Measurements from ENCODE around the gene PCNP.
"Not testable (repeated sequence)": the region's sequence is repeated elsewhere in the genome, so short reads cannot be mapped to it uniquely, and the experiment has no call there.

PCNP gene

DNA sequence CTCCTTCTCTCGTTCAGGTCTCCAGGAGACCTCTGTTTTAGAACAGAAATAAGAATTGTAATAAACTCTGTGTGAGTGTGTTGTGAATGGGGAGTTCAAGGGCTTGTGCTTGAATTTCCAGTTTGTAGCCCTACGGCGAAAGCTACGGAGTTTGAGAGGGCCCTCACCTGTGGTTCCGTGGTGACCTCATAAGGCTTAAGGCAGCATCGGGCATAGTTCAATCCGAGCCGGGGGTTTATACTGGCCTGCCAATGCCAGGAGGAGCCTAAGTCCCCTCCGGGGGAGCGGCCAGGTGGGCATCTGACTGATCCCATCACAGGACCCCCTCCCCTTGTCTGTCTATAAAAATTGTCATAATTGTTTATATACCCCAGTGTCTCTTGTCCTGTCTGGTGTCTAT lies 59.2 kb downstream of the PCNP start:
- Mint-ChIP-seq H3K27me3 (no peaks in the 10 kb centered on the region), H3K9me3 (no peaks in the 10 kb centered on the region), H3K36me3 (peaks cover 0 to under 1% of the 10 kb centered on the region in 2 donors), H3K4me3 (no peak overlapping the region), H3K4me1 (peaks cover 4 to 13% of the 10 kb centered on the region in 2 donors), H3K27ac (no peak overlapping the region)
- ATAC-seq (replicated peaks) (no peak), DNase-seq (no peak)

DNA sequence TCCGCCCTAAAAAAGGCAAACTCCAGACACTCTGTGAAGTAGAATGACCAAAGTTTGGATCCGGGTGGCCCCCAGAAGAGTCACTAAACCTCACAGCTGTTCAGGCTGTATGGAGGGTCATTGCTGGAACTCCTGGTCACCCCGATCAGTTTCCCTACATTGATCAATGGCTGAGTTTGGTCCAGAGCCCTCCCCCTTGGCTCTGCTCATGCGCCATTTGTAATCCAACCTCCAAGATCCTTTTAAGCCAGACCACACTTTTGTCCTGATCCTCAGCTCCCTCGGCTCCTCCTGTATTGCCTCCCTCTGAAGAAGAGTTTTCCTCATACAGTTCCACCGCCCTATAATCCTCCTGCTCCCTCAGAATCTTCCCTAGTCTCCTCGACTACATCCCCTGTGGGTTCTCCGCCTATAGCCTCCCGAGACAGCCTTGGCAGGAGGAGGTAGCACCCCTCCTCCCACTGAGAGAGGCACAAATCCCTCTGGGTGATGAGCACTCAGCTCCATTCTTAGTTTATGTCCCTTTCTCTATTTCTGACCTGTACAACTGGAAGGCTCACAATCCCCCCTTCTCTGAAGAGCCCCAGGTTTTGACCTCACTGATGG lies 60.7 kb downstream of the PCNP start:
- Mint-ChIP-seq H3K27ac (no peak overlapping the region), H3K27me3 (no peaks in the 10 kb centered on the region), H3K4me3 (no peak overlapping the region), H3K36me3 (peaks cover 0 to 3% of the 10 kb centered on the region in 2 donors), H3K4me1 (peaks cover 2 to 9% of the 10 kb centered on the region in 2 donors), H3K9me3 (no peaks in the 10 kb centered on the region)
- ATAC-seq (replicated peaks) (no peak), DNase-seq (no peak)

DNA sequence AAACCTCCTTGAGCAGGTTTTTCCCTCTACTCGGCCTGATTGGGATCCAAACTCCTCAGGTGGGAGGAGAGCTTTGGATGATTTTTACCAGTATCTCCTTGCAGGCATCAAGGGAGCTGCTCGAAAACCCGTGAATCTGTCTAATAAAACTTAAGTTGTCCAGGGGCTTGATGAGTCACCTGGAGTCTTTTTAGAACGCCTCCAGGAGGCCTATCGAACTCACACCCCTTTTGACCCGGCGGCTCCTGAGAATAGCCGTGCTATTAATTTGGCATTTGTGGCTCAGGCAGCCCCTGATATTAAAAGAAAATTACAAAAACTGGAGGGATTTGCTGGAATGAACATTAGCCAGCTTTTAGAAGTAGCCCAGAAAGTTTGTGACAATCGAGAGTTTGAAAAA lies 61.4 kb downstream of the PCNP start:
- Mint-ChIP-seq H3K9me3 (no peaks in the 10 kb centered on the region), H3K4me3 (no peak overlapping the region), H3K27ac (no peak overlapping the region), H3K27me3 (no peaks in the 10 kb centered on the region), H3K36me3 (peaks cover 0 to 3% of the 10 kb centered on the region in 2 donors), H3K4me1 (peaks cover 2 to 9% of the 10 kb centered on the region in 2 donors)
- DNase-seq (no peak), ATAC-seq (replicated peaks) (no peak)

DNA sequence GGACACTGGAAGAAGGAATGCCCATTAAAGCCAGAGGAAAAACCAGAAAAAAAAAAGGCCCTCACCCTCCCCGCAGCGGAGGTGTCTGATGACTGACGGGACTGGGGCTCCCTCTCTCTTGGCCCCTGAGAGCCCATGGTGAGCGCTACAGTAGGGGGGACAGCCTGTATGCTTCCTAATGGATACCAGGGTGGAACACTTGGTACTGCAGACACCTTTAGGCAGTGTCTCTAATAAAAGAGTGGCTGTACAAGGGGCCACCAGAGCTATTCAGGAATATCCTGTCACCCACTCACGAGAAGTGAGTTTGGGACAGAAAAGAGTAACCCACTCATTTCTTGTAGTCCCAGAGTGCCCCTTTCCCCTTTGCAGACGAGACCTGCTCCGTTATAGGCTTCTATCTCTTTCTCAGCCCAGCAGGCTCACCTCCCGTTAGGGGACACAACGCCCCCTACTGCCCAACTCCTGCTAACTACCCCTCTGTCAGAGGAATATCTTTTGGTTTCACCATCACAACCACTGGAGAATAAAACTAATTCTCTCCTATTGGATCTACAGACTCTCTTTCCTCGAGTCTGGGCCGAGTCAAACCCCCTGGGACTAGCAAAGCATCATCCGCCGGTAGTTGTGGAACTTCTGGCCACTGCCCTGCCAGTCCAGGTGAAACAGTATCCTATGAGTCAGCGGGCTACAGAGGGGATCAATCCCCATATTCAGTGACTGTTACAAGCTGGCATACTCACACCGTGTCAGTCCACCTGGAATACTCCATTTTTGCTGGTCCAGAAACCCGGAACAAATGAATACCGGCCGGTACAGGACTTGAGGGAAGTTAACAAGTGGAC lies 62.2 kb downstream of the PCNP start:
- H3K4me3 Mint-ChIP-seq: no peak overlapping the region
- DNase-seq: peak; percentile 28
- peak overlapping the region; percentile 47 for H3K27ac Mint-ChIP-seq
- peaks cover 2 to 9% of the 10 kb centered on the region in 2 donors for H3K4me1 Mint-ChIP-seq
- ATAC-seq (replicated peaks): peak; percentile 92 to 95
- no peaks in the 10 kb centered on the region for H3K9me3 Mint-ChIP-seq
- no peaks in the 10 kb centered on the region for H3K27me3 Mint-ChIP-seq
- peaks cover 0 to 3% of the 10 kb centered on the region in 2 donors for H3K36me3 Mint-ChIP-seq

DNA sequence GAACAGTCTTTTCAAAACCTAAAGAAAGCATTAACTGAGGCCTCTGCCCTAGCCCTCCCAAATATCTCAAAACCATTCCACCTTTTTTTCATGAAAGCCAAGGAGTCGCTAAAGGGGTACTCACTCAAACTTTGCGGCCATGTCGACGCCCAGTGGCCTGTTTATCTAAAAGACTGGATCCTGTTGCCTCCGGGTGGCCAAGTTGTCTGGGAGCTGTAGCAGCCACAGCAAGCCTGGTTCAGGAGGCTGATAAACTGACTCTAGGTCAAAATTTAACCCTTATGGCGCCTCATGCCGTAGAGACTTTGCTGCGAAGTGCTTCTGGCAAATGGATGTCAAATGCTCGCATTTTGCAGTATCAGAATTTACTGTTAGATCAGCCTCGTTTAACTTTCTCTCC lies 63.5 kb downstream of the PCNP start:
- ATAC-seq (replicated peaks) (no peak), DNase-seq (no peak)
- Mint-ChIP-seq H3K4me1 (peaks cover 2 to 9% of the 10 kb centered on the region in 2 donors), H3K4me3 (no peak overlapping the region), H3K27ac (no peak overlapping the region), H3K9me3 (no peaks in the 10 kb centered on the region), H3K27me3 (no peaks in the 10 kb centered on the region), H3K36me3 (peaks cover 0 to 3% of the 10 kb centered on the region in 2 donors)

DNA sequence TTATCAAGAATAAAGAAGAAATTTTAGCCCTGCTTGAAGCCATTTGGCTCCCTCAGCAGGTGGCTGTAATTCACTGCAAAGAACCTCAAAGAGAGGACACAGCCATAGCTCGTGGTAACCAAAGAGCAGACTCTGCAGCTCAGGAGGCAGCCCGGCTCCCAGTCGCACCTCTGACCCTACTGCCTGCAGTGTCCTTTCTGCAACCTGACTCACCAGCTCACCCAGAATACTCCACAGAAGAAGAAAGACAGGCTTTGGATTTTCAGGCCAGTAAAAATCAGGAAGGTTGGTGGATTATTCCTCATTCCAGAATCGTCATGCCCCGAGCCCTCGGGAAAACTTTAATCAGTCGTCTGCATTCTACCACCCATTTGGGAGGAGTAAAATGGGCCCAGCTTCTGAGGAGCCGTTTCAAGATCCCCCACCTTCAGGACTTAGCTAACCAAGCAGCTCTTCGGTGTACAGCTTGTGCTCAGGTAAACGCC lies 64.3 kb downstream of the PCNP start:
- Mint-ChIP-seq H3K9me3 (no peaks in the 10 kb centered on the region), H3K27ac (no peak overlapping the region)
- DNase-seq: no peak

DNA sequence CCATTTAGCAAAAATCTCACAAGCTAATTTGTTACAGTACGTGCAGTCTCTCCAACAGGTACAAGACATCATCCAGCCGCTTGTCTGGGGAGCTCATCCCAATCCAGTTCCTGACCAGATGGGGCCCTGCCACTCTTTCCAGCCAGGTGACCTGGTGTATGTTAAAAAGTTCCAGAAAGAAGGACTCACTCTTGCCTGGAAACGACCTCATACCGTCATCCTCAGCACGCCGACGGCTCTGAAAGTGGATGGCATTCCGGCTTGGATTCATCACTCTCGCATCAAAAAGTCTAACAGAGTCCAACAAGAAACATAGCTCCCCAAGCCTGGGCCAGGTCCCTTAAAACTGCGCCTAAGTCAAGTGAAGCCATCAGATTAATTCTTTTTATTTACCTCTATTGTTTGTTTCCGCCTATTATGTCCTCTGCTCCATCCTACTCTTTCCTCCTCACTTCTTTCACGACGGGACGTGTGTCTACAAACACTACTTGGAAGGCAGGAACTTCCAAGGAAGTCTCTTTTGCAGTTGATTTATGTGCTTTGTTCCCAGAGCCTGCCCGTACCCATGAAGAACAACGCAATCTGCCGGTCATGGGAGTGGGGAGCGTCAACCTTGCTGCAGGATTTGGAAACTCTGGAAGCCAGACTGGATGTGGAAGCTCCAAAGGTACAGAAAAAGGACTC lies 65.4 kb downstream of the PCNP start:
- ATAC-seq (replicated peaks): no peak
- Mint-ChIP-seq H3K36me3 (peaks cover 0 to 3% of the 10 kb centered on the region in 2 donors), H3K27ac (no peak overlapping the region), H3K4me3 (no peak overlapping the region), H3K4me1 (peaks cover 2 to 9% of the 10 kb centered on the region in 2 donors), H3K27me3 (no peaks in the 10 kb centered on the region), H3K9me3 (no peaks in the 10 kb centered on the region)
- no peak for DNase-seq

More for the DNA sequence above, 64.3 kb downstream of the PCNP start:
- Mint-ChIP-seq H3K36me3 (peaks cover 0 to 3% of the 10 kb centered on the region in 2 donors), H3K27me3 (no peaks in the 10 kb centered on the region), H3K4me3 (no peak overlapping the region), H3K4me1 (peaks cover 2 to 9% of the 10 kb centered on the region in 2 donors)
- no peak for ATAC-seq (replicated peaks)

DNA sequence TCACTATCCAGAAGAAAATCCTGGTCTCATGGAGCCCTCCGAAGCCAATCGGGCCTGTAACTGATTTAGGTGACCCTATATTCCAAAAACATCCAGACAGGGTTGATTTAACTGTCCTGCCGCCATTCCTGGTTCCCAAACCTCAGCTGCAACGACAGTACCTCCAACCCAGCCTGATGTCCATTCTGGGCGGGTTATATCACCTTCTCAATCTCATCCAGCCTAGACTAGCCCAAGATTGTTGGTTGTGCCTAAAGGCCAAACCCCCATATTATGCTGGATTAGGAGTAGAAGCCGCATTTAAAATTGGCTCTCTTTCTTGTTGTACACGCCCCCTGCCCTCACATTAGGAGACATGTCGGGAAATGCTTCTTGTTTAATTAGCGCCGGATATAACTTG lies 66.3 kb downstream of the PCNP start:
- H3K36me3 Mint-ChIP-seq: peaks cover under 1 to 3% of the 10 kb centered on the region in 2 donors
- no peaks in the 10 kb centered on the region for H3K27me3 Mint-ChIP-seq
- peaks cover 2 to 9% of the 10 kb centered on the region in 2 donors for H3K4me1 Mint-ChIP-seq
- no peak for ATAC-seq (replicated peaks)
- no peak overlapping the region for H3K27ac Mint-ChIP-seq
- no peaks in the 10 kb centered on the region for H3K9me3 Mint-ChIP-seq
- no peak overlapping the region for H3K4me3 Mint-ChIP-seq
- no peak for DNase-seq

DNA sequence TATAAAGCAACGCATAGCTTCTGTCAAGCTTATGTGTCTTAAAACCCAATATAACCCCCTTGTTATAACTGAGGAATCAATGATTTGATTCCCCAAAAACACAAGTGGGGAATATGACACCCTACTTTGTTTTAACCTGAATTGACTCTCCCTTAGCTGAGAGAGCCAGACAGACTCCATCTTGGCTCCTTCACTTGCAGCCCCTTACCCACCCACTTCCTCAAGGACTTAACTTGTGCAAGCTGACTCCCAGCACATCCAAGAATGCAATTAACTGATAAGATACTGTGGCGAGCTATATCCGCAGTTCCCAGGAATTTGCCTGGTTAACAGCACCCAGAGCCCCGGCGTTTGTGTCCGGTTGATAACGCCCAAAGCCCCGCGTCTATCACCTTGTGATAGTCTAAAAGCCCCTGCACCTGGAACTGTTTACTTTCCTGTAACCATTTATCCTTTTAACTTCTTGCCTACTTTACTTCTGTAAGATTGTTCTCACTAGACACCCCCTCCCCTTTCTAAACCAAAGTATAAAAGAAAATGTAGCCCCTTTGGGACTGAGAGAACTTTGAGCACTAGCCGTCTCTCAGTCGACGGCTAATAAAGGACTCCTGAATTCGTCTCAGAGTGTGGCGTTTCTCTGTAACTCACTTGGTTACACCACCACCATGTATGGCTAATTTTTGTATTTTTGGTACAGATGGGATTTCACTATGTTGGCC lies 67.6 kb downstream of the PCNP start:
- H3K27ac Mint-ChIP-seq; H3K4me1 Mint-ChIP-seq; H3K27me3 Mint-ChIP-seq; ATAC-seq (replicated peaks); H3K4me3 Mint-ChIP-seq; H3K9me3 Mint-ChIP-seq; DNase-seq: not testable (repeated sequence)
- H3K36me3 Mint-ChIP-seq: peaks cover 9 to 12% of the 10 kb centered on the region in 2 donors

DNA sequence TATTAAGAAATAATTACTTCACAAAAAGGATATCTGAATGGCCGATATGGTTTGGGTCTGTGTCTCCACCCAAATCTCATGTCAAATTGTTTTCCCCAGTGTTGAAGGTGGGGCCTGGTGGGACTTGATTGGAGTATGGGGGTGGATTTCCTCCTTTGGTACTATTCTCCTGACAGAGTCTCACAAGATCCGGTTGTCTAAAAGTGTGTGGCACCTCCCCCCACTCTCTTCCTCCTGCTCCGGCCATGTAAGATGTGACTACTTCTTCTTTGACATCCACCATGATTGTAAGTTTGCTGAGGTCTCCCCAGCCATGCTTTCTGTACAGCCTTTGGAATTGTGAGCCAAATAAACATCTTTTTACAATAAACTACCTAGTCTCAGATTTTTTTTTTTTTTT lies 68.5 kb downstream of the PCNP start:
- H3K9me3 Mint-ChIP-seq: no peaks in the 10 kb centered on the region
- H3K4me1 Mint-ChIP-seq: no peaks in the 10 kb centered on the region
- DNase-seq: no peak
- ATAC-seq (replicated peaks): no peak
- H3K36me3 Mint-ChIP-seq: peaks cover 11 to 12% of the 10 kb centered on the region in 2 donors
- no peak overlapping the region for H3K27ac Mint-ChIP-seq
- H3K27me3 Mint-ChIP-seq: no peaks in the 10 kb centered on the region
- no peak overlapping the region for H3K4me3 Mint-ChIP-seq

DNA sequence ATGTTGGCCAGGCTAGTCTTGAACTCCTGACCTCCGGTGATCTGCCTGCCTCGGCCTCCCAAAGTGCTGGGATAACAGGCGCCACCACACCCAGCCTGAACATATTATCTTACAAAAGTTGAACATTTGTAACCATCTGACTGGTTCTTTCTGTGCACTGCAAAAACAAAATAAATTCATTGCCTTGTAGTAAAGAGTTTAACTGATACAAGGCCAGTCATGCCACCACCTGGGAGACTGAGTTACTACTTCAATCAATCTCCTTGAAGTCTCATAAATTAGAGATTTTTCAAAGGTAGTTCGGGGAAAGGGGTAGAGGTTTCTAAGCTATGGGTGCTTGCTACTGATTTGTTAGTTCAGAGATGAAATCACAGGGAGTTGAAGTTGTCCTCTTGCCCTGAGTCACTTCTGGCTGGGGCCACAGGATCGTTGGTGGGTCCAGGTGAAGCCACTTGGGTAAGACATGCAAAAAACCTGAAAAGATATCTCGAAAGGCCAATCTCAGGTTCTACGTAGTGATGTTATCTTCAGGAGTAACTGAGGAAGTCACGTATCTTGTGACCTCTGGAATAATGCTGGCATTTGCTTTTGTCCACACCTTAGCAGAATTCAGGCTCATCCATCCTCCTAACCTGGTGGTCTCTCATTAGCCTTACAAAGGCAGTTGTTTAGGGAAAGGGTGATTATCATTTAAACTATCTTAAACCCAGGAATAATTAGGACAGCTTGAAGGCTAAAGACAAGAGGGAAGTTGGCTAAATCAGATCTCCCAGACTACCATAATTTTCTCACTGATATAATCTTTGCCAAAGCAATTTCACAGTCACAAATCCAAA lies 69.2 kb downstream of the PCNP start:
- Mint-ChIP-seq H3K36me3 (peaks cover 13 to 14% of the 10 kb centered on the region in 2 donors), H3K9me3 (no peaks in the 10 kb centered on the region), H3K27ac (no peak overlapping the region), H3K4me3 (no peak overlapping the region), H3K4me1 (no peaks in the 10 kb centered on the region), H3K27me3 (no peaks in the 10 kb centered on the region)
- ATAC-seq (replicated peaks): no peak
- DNase-seq: no peak
